Activated CD8-positive, alpha-beta memory T cell treated with anti-CD3 and anti-CD28 coated beads, Interleukin-2, amount 50 U/mL, for 24 hours (primary cell): ENCODE data around the gene ANKRD13D.

Experiments
- DNase-seq: peaks from one replicate; pipeline ENCODE4 v3.0.0-alpha.2; 2020; ENCODE audit errors: extremely low read depth

Gene ANKRD13D

GRCh38 chr11:67285541-67286498, 3.3 kb upstream of the ANKRD13D start:
- no peak for DNase-seq

- no peak for DNase-seq
Observed at GRCh38 chr11:67286621-67287333, 2.3 kb upstream of the ANKRD13D start.

GRCh38 chr11:67287355-67288197, 1.5 kb upstream of the ANKRD13D start:
- DNase-seq: no peak

GRCh38 chr11:67288198-67288451, 978 bp upstream of the ANKRD13D start:
- no peak for DNase-seq

- peak; percentile 73 for DNase-seq
Observed at GRCh38 chr11:67288452-67289225, 464 bp upstream of the ANKRD13D start.

- no peak for DNase-seq
Observed at GRCh38 chr11:67289651-67290479, 762 bp downstream of the ANKRD13D start.

GRCh38 chr11:67290801-67291200, 1.7 kb downstream of the ANKRD13D start:
- DNase-seq: no peak

- no peak for DNase-seq
Observed at GRCh38 chr11:67291481-67292381, 2.6 kb downstream of the ANKRD13D start.

GRCh38 chr11:67292671-67293070, 3.6 kb downstream of the ANKRD13D start:
- DNase-seq: no peak

- DNase-seq: no peak
Observed at GRCh38 chr11:67293090-67293489, 4.0 kb downstream of the ANKRD13D start.

- DNase-seq: no peak
Observed at GRCh38 chr11:67295846-67296245, 6.7 kb downstream of the ANKRD13D start.

GRCh38 chr11:67298786-67299185, 9.7 kb downstream of the ANKRD13D start:
- no peak for DNase-seq

- no peak for DNase-seq
Observed at GRCh38 chr11:67299471-67300191, 10.5 kb downstream of the ANKRD13D start.

GRCh38 chr11:67300256-67300755, 11.2 kb downstream of the ANKRD13D start:
- no peak for DNase-seq

- DNase-seq: no peak
Observed at GRCh38 chr11:67300756-67301312, 11.7 kb downstream of the ANKRD13D start.

- DNase-seq: no peak
Observed at GRCh38 chr11:67301313-67301921, 12.3 kb downstream of the ANKRD13D start.

- DNase-seq: no peak
Observed at GRCh38 chr11:67301951-67302516, 12.9 kb downstream of the ANKRD13D start.
